Stimulated activated CD4-positive, alpha-beta T cell treated with anti-CD3 and anti-CD28 coated beads, Interleukin-12 subunit alpha, Interleukin-12 subunit beta, amount 100 ng/mL, for 24 hours (primary cell): ENCODE measurements around the gene ATG7.
"Not testable (repeated sequence)": the region's sequence is repeated elsewhere in the genome, so short reads cannot be mapped to it uniquely, and the experiment has no call there.

Experiments
- DNase-seq, 2 experiments: peaks; one replicate each; pipeline ENCODE4 v3.0.0-alpha.2; 2020; ENCODE audit warnings: low read depth in 2 of 2

Gene ATG7

GRCh38 chr3:11591391-11592282, 319.4 kb downstream of the ATG7 start:
- no peak for DNase-seq

GRCh38 chr3:11592445-11593298, 320.5 kb downstream of the ATG7 start:
- no peak for DNase-seq

- no peak for DNase-seq
These were observed 321.3 kb downstream of the ATG7 start for GRCh38 chr3:11593318-11594034.

- not testable (repeated sequence) for DNase-seq
These were observed 322.8 kb downstream of the ATG7 start for GRCh38 chr3:11595024-11595423.

GRCh38 chr3:11596387-11596786, 324.2 kb downstream of the ATG7 start:
- DNase-seq: no peak

GRCh38 chr3:11600501-11601282, 328.5 kb downstream of the ATG7 start:
- DNase-seq: no peak

- no peak for DNase-seq
These were observed 329.4 kb downstream of the ATG7 start for GRCh38 chr3:11601446-11602238.

- no peak for DNase-seq
These were observed 330.1 kb downstream of the ATG7 start for GRCh38 chr3:11602239-11602840.

GRCh38 chr3:11602886-11603527, 330.8 kb downstream of the ATG7 start:
- DNase-seq: no peak

GRCh38 chr3:11603628-11604027, 331.4 kb downstream of the ATG7 start:
- DNase-seq: no peak

- DNase-seq: no peak
These were observed 332.1 kb downstream of the ATG7 start for GRCh38 chr3:11604139-11604892.

- DNase-seq: no peak
These were observed 333.2 kb downstream of the ATG7 start for GRCh38 chr3:11605398-11605797.

- DNase-seq: no peak
These were observed 334.0 kb downstream of the ATG7 start for GRCh38 chr3:11606090-11606784.

GRCh38 chr3:11606865-11607440, 334.8 kb downstream of the ATG7 start:
- no peak for DNase-seq
